ENCODE data around the gene ESD.
"Not testable (repeated sequence)": the region's sequence is repeated elsewhere in the genome, so short reads cannot be mapped to it uniquely, and the experiment has no call there.

The ESD gene

GRCh38 chr13:46795321-46795720 is 1.6 kb downstream of the ESD start:
- no peak for DNase-seq (ENCODE audit: low read depth)

GRCh38 chr13:46783504-46783903 is 13.5 kb downstream of the ESD start:
- no peak for DNase-seq (ENCODE audit: low read depth)

GRCh38 chr13:46782691-46783090 is 14.3 kb downstream of the ESD start:
- DNase-seq (ENCODE audit: low read depth), result no peak

GRCh38 chr13:46782066-46782465 is 14.9 kb downstream of the ESD start:
- DNase-seq (ENCODE audit: low read depth), result no peak

- no peak for DNase-seq (ENCODE audit: low read depth)
Observed at GRCh38 chr13:46778890-46779289, 18.1 kb downstream of the ESD start.

GRCh38 chr13:46778095-46778494 is 18.9 kb downstream of the ESD start:
- no peak for DNase-seq (ENCODE audit: low read depth)

GRCh38 chr13:46775385-46776107 is 21.4 kb downstream of the ESD start:
- no peak for DNase-seq (ENCODE audit: low read depth)

GRCh38 chr13:46773541-46773940 is 23.4 kb downstream of the ESD start:
- DNase-seq (ENCODE audit: low read depth), result no peak

GRCh38 chr13:46771693-46772092 is 25.3 kb downstream of the ESD start:
- no peak for DNase-seq (ENCODE audit: low read depth)

- DNase-seq (ENCODE audit: low read depth), result not testable (repeated sequence)
Observed at GRCh38 chr13:46769925-46770324, 27.0 kb downstream of the ESD start.

- no peak for DNase-seq (ENCODE audit: low read depth)
Observed at GRCh38 chr13:46761866-46762265, 35.1 kb downstream of the ESD start.

GRCh38 chr13:46761174-46761573 is 35.8 kb downstream of the ESD start:
- DNase-seq (ENCODE audit: low read depth), result no peak

GRCh38 chr13:46759846-46760245 is 37.1 kb downstream of the ESD start:
- DNase-seq (ENCODE audit: low read depth), result no peak

- DNase-seq (ENCODE audit: low read depth), result no peak
Observed at GRCh38 chr13:46757640-46758039, 39.3 kb downstream of the ESD start.

- no peak for DNase-seq (ENCODE audit: low read depth)
Observed at GRCh38 chr13:46756977-46757376, 40.0 kb downstream of the ESD start.

- not testable (repeated sequence) for DNase-seq (ENCODE audit: low read depth)
Observed at GRCh38 chr13:46755508-46755907, 41.5 kb downstream of the ESD start.

GRCh38 chr13:46754812-46755211 is 42.1 kb downstream of the ESD start:
- DNase-seq (ENCODE audit: low read depth), result no peak

- DNase-seq (ENCODE audit: low read depth), result no peak
Observed at GRCh38 chr13:46753917-46754316, 43.0 kb downstream of the ESD start.

- no peak for DNase-seq (ENCODE audit: low read depth)
Observed at GRCh38 chr13:46753137-46753536, 43.8 kb downstream of the ESD start.

GRCh38 chr13:46751811-46752635 is 44.9 kb downstream of the ESD start:
- DNase-seq (ENCODE audit: low read depth), result no peak

- DNase-seq (ENCODE audit: low read depth), result peak; percentile 56
Observed at GRCh38 chr13:46749951-46750350, 47.0 kb downstream of the ESD start.

- no peak for DNase-seq (ENCODE audit: low read depth)
Observed at GRCh38 chr13:46748300-46748699, 48.7 kb downstream of the ESD start.

- no peak for DNase-seq (ENCODE audit: low read depth)
Observed at GRCh38 chr13:46747031-46747820, 49.7 kb downstream of the ESD start.

All from non-pigmented ciliary epithelial cell (primary cell).